HG03039 (cell line): ENCODE data around the gene PTS.

Experiments
- ATAC-seq: cut with Tn5 transposase; IDR thresholded peaks from one replicate; pipeline ENCODE4 v1.9.1; 2021; ENCODE audit warnings: mild to moderate bottlenecking, moderate library complexity; ENCODE audit not compliant: unreplicated experiment

PTS gene

GRCh38 chr11:112260490-112260889, 34.3 kb downstream of the PTS start, which contains the start of gene PLET1:
PLET1 (minus strand) TSS chr11:112260860; CDS start chr11:112260589, 271 bp downstream.
- no peak for ATAC-seq

GRCh38 chr11:112265659-112266409, 39.6 kb downstream of the PTS start:
- no peak for ATAC-seq

- no peak for ATAC-seq
These were observed 40.2 kb downstream of the PTS start for GRCh38 chr11:112266410-112266778.

- ATAC-seq: no peak
These were observed 41.0 kb downstream of the PTS start for GRCh38 chr11:112267188-112267591.

GRCh38 chr11:112268406-112268805, 42.2 kb downstream of the PTS start:
- no peak for ATAC-seq

GRCh38 chr11:112269139-112269538, 42.9 kb downstream of the PTS start:
- no peak for ATAC-seq

GRCh38 chr11:112270551-112271180, 44.4 kb downstream of the PTS start:
- no peak for ATAC-seq

GRCh38 chr11:112271242-112271641, 45.0 kb downstream of the PTS start:
- no peak for ATAC-seq

GRCh38 chr11:112273066-112273465, 46.8 kb downstream of the PTS start:
- ATAC-seq: no peak

- ATAC-seq: no peak
These were observed 48.0 kb downstream of the PTS start for GRCh38 chr11:112274007-112274783.

GRCh38 chr11:112277029-112277428, 50.8 kb downstream of the PTS start:
- no peak for ATAC-seq

GRCh38 chr11:112277941-112278340, 51.7 kb downstream of the PTS start:
- ATAC-seq: no peak

- ATAC-seq: no peak
These were observed 52.6 kb downstream of the PTS start for GRCh38 chr11:112278803-112279202.

GRCh38 chr11:112279901-112280267, 53.7 kb downstream of the PTS start:
- no peak for ATAC-seq

GRCh38 chr11:112280268-112281126, 54.3 kb downstream of the PTS start:
- ATAC-seq: no peak

- ATAC-seq: no peak
These were observed 55.5 kb downstream of the PTS start for GRCh38 chr11:112281726-112282125.
